NOMO-1 treated with DMSO at 0.1 percent for 48 hours (cell line): ENCODE data around the gene VAMP5.
A peak's percentile ranks its signal among the peaks of the same experiment; 100 is the strongest.

Experiments used
- DNase-seq: peaks from one replicate; lab custom pipeline; 2025; ENCODE audit not compliant: unreplicated experiment; lab: John Stamatoyannopoulos, UW

The VAMP5 gene

GRCh38 chr2:85631316-85631715 lies 47.1 kb downstream of the VAMP5 start:
- no peak for DNase-seq

DNA sequence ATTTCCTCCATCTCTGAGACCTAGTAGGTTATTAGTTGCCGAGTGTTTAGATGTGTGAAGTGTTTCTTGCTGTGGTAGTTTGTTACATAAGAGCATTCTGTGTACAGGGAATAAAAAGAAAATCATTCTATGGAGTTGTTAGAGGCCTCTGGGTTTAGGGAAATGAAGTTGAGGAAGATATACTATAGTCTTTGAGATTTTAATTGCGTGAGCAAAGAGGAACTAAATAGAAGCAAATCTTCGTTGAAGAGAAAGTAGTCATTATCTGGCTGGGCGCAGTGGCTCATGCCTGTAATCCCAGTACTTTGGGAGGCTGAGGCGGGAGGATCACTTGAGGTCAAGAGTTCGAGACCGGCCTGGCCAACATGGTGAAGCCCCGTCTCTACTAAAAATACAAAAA lies 50.8 kb downstream of the VAMP5 start:
- DNase-seq = peak; percentile 35

- DNase-seq = no peak
Observed at GRCh38 chr2:85635636-85636035, 51.4 kb downstream of the VAMP5 start.

GRCh38 chr2:85642725-85643124 lies 58.5 kb downstream of the VAMP5 start:
- no peak for DNase-seq
